Smooth muscle cell (in vitro differentiated cells): Measurements from ENCODE around the gene MAN2B1. TPM values are rescaled to one million over a fixed set of nuclear protein-coding genes. Genes with fewer than 3 reads are reported as not detected.
A peak's percentile ranks its signal among the peaks of the same experiment; 100 is the strongest.

Experiments used
- DNase-seq: peaks from one replicate; lab custom pipeline; 2025; ENCODE audit not compliant: unreplicated experiment; lab: John Stamatoyannopoulos, UW
- H2AFZ ChIP-seq: fragments of 200-600 bp; sonication (generic); 2 replicates; pipeline ENCODE4 v1.6.0; 2016; ENCODE audit warnings: antibody characterized with exemption, low read depth, mild to moderate bottlenecking
- H3F3A ChIP-seq: fragments of 200-600 bp; sonication (generic); 2 replicates; pipeline ENCODE4 v1.6.0; 2017; ENCODE audit warnings: antibody characterized with exemption, low read depth
- H3K27ac ChIP-seq: fragments of 200-600 bp; sonication (generic); 2 replicates; pipeline ENCODE4 v1.5.1; 2016; ENCODE audit warnings: low read depth, mild to moderate bottlenecking
- H3K27me3 ChIP-seq: fragments of 200-600 bp; sonication (generic); 2 replicates; pipeline ENCODE4 v1.6.1; 2016; ENCODE audit warnings: low read depth, mild to moderate bottlenecking
- H3K36me3 ChIP-seq: fragments of 200-600 bp; sonication (generic); 2 replicates; pipeline ENCODE4 v1.5.1; 2016; ENCODE audit warnings: low read depth
- H3K4me1 ChIP-seq: fragments of 200-600 bp; sonication (generic); 2 replicates; pipeline ENCODE4 v1.5.1; 2016; ENCODE audit warnings: low read depth
- H3K4me2 ChIP-seq: fragments of 200-600 bp; sonication (generic); 2 replicates; pipeline ENCODE4 v1.6.0; 2016; ENCODE audit warnings: mild to moderate bottlenecking
- H3K4me3 ChIP-seq: fragments of 200-600 bp; sonication (generic); 2 replicates; pipeline ENCODE4 v1.5.1; 2016; ENCODE audit warnings: mild to moderate bottlenecking
- H3K79me2 ChIP-seq: fragments of 200-600 bp; sonication (generic); 2 replicates; pipeline ENCODE4 v1.6.0; 2016; ENCODE audit warnings: low read depth, mild to moderate bottlenecking
- H3K9ac ChIP-seq: fragments of 200-600 bp; sonication (generic); 2 replicates; pipeline ENCODE4 v1.6.0; 2016; ENCODE audit warnings: low read depth
- H3K9me3 ChIP-seq: fragments of 200-600 bp; sonication (generic); replicated peaks from 2 replicates; pipeline ENCODE4 v1.5.1; 2016; ENCODE audit warnings: low read depth
- H4K20me1 ChIP-seq: fragments of 200-600 bp; sonication (generic); 2 replicates; pipeline ENCODE4 v1.6.0; 2016; ENCODE audit warnings: low read depth
- WGBS: methylation state at CpG from one replicate; pipeline ENCODE4 v1.1.7; 2016; ENCODE audit warnings: low lambda C conversion rate; 5-methylcytosine and 5-hydroxymethylcytosine counted together
- polyA plus RNA-seq: library from polyadenylated mRNA; unstranded; fragments of >200 nt; fragmentation: Nextera tagmentation; extraction: Ambion mirVana; gene quantifications from 2 replicates; pipeline ENCODE4 v1.2.1, GENCODE V29; 2016
- total RNA-seq: library from RNA; depleted of rRNA; stranded (reverse); fragments of >200 nt; gene quantifications from 2 replicates; pipeline ENCODE4 v1.2.3, GENCODE V29; 2014
- TF ChIP-seq, protein P1 (sequence below): fragments of 200-600 bp; sonication (generic); IDR thresholded peaks from 2 replicates; pipeline ENCODE4 v1.5.1; 2017; ENCODE audit warnings: borderline replicate concordance, mild to moderate bottlenecking, antibody characterized with exemption; ENCODE audit not compliant: insufficient read depth, poor library complexity, severe bottlenecking

Gene MAN2B1
- total and polyA plus RNA-seq, 2 experiments from 2014 or later = 51.0 to 69.2 TPM

DNA sequence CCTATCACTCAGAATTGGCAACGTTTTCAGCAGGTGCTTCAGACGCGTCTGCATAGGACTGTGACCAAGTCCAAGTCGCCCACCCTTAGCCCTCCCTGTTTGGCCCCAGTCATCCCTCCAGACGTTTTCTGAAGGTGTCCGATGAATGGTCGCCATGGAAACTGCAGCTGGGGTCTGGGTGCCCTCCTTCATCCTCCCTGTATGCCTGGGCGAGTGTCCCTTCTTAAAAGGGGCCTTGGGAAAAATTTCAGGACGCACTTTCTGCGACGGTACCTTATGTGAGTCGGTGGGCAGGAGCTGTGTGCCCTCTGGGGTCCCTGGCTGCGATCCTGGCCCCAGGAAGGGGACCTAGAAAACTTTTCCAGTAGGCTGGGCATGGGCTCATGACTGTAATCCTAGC is 25.1 kb downstream of the MAN2B1 start:
- no peak overlapping the region for H3K9ac ChIP-seq
- 89% methylated on average over 13 of the region's 13 CpGs for WGBS
- H3K27ac ChIP-seq = no peak overlapping the region
- H2AFZ ChIP-seq = no peak overlapping the region
- no peak overlapping the region for H3K4me2 ChIP-seq
- no peak for DNase-seq
- H3K27me3 ChIP-seq = no peaks in the 10 kb centered on the region
- no peaks in the 10 kb centered on the region for H3K36me3 ChIP-seq
- no peaks in the 10 kb centered on the region for H3K9me3 ChIP-seq
- no peaks in the 10 kb centered on the region for H3K79me2 ChIP-seq
- peaks cover 4% of the 10 kb centered on the region for H3K4me1 ChIP-seq
- H4K20me1 ChIP-seq = no peaks in the 10 kb centered on the region
- no peak overlapping the region for H3K4me3 ChIP-seq
- H3F3A ChIP-seq = no peaks in the 10 kb centered on the region
- TF ChIP-seq, protein P1, sequence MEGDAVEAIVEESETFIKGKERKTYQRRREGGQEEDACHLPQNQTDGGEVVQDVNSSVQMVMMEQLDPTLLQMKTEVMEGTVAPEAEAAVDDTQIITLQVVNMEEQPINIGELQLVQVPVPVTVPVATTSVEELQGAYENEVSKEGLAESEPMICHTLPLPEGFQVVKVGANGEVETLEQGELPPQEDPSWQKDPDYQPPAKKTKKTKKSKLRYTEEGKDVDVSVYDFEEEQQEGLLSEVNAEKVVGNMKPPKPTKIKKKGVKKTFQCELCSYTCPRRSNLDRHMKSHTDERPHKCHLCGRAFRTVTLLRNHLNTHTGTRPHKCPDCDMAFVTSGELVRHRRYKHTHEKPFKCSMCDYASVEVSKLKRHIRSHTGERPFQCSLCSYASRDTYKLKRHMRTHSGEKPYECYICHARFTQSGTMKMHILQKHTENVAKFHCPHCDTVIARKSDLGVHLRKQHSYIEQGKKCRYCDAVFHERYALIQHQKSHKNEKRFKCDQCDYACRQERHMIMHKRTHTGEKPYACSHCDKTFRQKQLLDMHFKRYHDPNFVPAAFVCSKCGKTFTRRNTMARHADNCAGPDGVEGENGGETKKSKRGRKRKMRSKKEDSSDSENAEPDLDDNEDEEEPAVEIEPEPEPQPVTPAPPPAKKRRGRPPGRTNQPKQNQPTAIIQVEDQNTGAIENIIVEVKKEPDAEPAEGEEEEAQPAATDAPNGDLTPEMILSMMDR = no peak

- Histone ChIP-seq H3K79me2 (no peaks in the 10 kb centered on the region), H3K4me1 (peaks cover 4% of the 10 kb centered on the region), H3K36me3 (no peaks in the 10 kb centered on the region), H3K4me3 (peak overlapping the region; percentile 35), H3K4me2 (peak overlapping the region; percentile 83), H2AFZ (peak overlapping the region; percentile 58), H3F3A (no peaks in the 10 kb centered on the region), H3K27me3 (no peaks in the 10 kb centered on the region), H4K20me1 (no peaks in the 10 kb centered on the region), H3K9me3 (no peaks in the 10 kb centered on the region), H3K27ac (peak overlapping the region; percentile 52), H3K9ac (peak overlapping the region; percentile 62)
- DNase-seq = peak; percentile 36
- TF ChIP-seq, protein P1 = peak; percentile 69
- WGBS = 16% methylated on average over 39 of the region's 39 CpGs
Observed at GRCh38 chr19:12639901-12640613, 26.5 kb downstream of the MAN2B1 start.

DNA sequence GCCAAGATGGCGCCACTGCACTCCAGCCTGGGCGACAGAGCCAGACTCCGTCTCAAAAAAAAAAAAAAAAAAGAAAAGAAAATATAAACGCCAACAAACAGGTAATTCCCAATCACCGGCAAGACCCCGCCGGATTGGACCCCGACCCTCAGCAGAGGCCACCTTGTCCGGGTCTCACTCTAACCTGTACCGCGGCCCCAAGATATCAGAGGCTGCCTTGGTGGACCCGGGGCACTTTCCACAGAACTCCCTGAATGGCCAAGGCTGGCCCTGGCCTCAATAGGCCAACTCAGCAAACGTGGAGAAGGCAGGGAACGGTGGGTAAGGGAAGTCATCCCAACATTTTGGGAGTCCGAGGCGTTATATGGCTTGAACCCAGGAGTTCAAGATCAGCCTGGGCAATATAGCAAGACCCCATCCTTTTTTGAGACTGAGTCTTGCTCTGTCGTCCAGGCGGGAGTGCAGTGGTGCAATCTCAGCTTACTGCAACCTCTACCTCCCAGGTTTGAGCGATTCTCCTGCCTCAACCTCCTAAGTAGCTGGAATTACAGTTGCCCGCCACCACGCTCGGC is 27.8 kb downstream of the MAN2B1 start:
- no peak overlapping the region for H3K4me2 ChIP-seq
- DNase-seq = no peak
- no peaks in the 10 kb centered on the region for H3K27me3 ChIP-seq
- H2AFZ ChIP-seq = no peak overlapping the region
- H3K27ac ChIP-seq = no peak overlapping the region
- no peaks in the 10 kb centered on the region for H3F3A ChIP-seq
- H3K79me2 ChIP-seq = no peaks in the 10 kb centered on the region
- H3K4me3 ChIP-seq = no peak overlapping the region
- TF ChIP-seq, protein P1 = no peak
- H3K9ac ChIP-seq = no peak overlapping the region
- no peaks in the 10 kb centered on the region for H4K20me1 ChIP-seq
- H3K36me3 ChIP-seq = no peaks in the 10 kb centered on the region
- peaks cover 4% of the 10 kb centered on the region for H3K4me1 ChIP-seq
- no peaks in the 10 kb centered on the region for H3K9me3 ChIP-seq
- 95% methylated on average over 20 of the region's 22 CpGs for WGBS
